Endothelial cell of umbilical vein (primary cell): ENCODE data around the gene HAUS3. TPM values are rescaled to one million over a fixed set of nuclear protein-coding genes. Genes with fewer than 3 reads are reported as not detected.
A peak's percentile ranks its signal among the peaks of the same experiment; 100 is the strongest.

Source experiments
- BruUV-seq: library from RNA; stranded (reverse); fragments of 400-500 nt; replicated peaks from 2 replicates; lab custom pipeline; 2021; lab: Mats Ljungman, UMichigan
- CTCF ChIA-PET: fragments of 300-600, 350-600 bp; sonication (Branson Sonifier 250); formaldehyde crosslinking; loops from one replicate; lab custom pipeline; 2021; ENCODE audit warnings: antibody characterized with exemption, inconsistent platforms; lab: Charles Lee
- POLR2A ChIA-PET: fragments of 300-600, 350-600 bp; sonication (Branson Sonifier 250); formaldehyde crosslinking; loops from one replicate; lab custom pipeline; 2021; ENCODE audit warnings: antibody characterized with exemption, inconsistent platforms; lab: Charles Lee
- DNase-seq: peaks from one replicate; pipeline ENCODE4 v3.0.0-alpha.2; 2011; ENCODE audit warnings: low read depth, low spot score
- FAIRE-seq: peaks from 2 replicates; lab custom pipeline; 2011; peaks lifted over from hg19 to GRCh38; lab: Jason Lieb, UNC
- H2AFZ ChIP-seq: 2 replicates; pipeline ENCODE4 v1.6.0; 2012; ENCODE audit warnings: low read depth, low read length, control low read depth, inconsistent platforms
- H3K27ac ChIP-seq: 2 replicates; pipeline ENCODE4 v1.5.1; 2011; ENCODE audit warnings: low read depth, mild to moderate bottlenecking, control low read depth, low read length, moderate library complexity; ENCODE audit not compliant: insufficient read depth
- H3K27me3 ChIP-seq, 2 experiments: 2 replicates each; pipeline versions ENCODE4 v1.6.0 to v1.6.1; 2011; ENCODE audit warnings: low read length in 2 of 2, mixed read lengths in 1 of 2; ENCODE audit not compliant: control insufficient read depth in 2 of 2, insufficient read depth in 2 of 2
- H3K36me3 ChIP-seq, 2 experiments: 2 replicates in 1 of 2; 3 replicates in 1 of 2; pipeline ENCODE4 v1.5.1; 2011; ENCODE audit warnings: low read length in 2 of 2, mild to moderate bottlenecking in 1 of 2, moderate library complexity in 1 of 2; ENCODE audit not compliant: control insufficient read depth in 2 of 2, insufficient read depth in 2 of 2; ENCODE audit errors: extremely low read depth in 1 of 2
- H3K4me1 ChIP-seq: 3 replicates; pipeline ENCODE4 v1.5.1; 2011; ENCODE audit warnings: mild to moderate bottlenecking, low read length; ENCODE audit not compliant: control insufficient read depth, insufficient read depth; ENCODE audit errors: extremely low read depth
- H3K4me2 ChIP-seq: 2 replicates; pipeline ENCODE4 v1.6.1; 2011; ENCODE audit warnings: low read length, control low read depth, mixed read lengths; ENCODE audit not compliant: insufficient read depth
- H3K4me3 ChIP-seq, 3 experiments: fragments of 200-600 bp in 1 of 3; sonication (generic), shearing (Covaris generic) in 1 of 3; replicated peaks in 1 of 3; 2 replicates each; pipeline ENCODE4 v1.5.1; 2011 to 2016; ENCODE audit warnings: control low read depth in 3 of 3, low read length in 3 of 3, mild to moderate bottlenecking in 2 of 3, inconsistent platforms in 1 of 3, low read depth in 1 of 3, moderate library complexity in 1 of 3; ENCODE audit not compliant: insufficient read depth in 1 of 3
- H3K79me2 ChIP-seq: 2 replicates; pipeline ENCODE4 v1.6.0; 2012; ENCODE audit warnings: low read length, inconsistent platforms; ENCODE audit not compliant: control insufficient read depth, insufficient read depth
- H3K9ac ChIP-seq: replicated peaks from 2 replicates; pipeline ENCODE3; 2011; ENCODE audit warnings: low read length, control low read depth; ENCODE audit not compliant: insufficient read depth; ENCODE audit errors: extremely low read depth
- H3K9me1 ChIP-seq: replicated peaks from 3 replicates; pipeline ENCODE4 v1.6.0; 2011; ENCODE audit warnings: mild to moderate bottlenecking, low read length; ENCODE audit not compliant: control insufficient read depth, insufficient read depth; ENCODE audit errors: extremely low read depth
- H3K9me3 ChIP-seq: replicated peaks from 2 replicates; pipeline ENCODE4 v1.5.1; 2012; ENCODE audit warnings: low read length, inconsistent platforms; ENCODE audit not compliant: control insufficient read depth, insufficient read depth
- H4K20me1 ChIP-seq: replicated peaks from 2 replicates; pipeline ENCODE3; 2011; ENCODE audit warnings: mild to moderate bottlenecking, low read length; ENCODE audit not compliant: control insufficient read depth, insufficient read depth; ENCODE audit errors: extremely low read depth
- EZH2 ChIP-seq: IDR thresholded peaks from 2 replicates; pipeline ENCODE4 v1.6.1; 2012; ENCODE audit warnings: borderline replicate concordance, low read depth, mild to moderate bottlenecking, moderate library complexity, low read length, inconsistent platforms; ENCODE audit not compliant: severe bottlenecking
- FOS ChIP-seq: IDR thresholded peaks from 2 replicates; pipeline ENCODE4 v1.6.1; 2011; ENCODE audit warnings: mild to moderate bottlenecking, low read length, moderate library complexity, borderline replicate concordance; ENCODE audit not compliant: insufficient read depth
- dilution Hi-C: fragments of 300-500 bp; cut with MboI; formaldehyde crosslinking; loops from one replicate; pipeline ENCODE4 v1.15.0; 2019; ENCODE audit warnings: low sequenced_read_pairs; ENCODE audit not compliant: extremely low pct_ligation_motif_present
- intact Hi-C: fragments of 100-400 bp; cut with micrococcal nuclease; formaldehyde crosslinking; loops from one replicate; pipeline ENCODE4 v1.10.0; 2022
- polyA plus RNA-seq, 4 experiments: library from polyadenylated mRNA; depleted of rRNA in 3 of 4; stranded (reverse) in 3 of 4; unstranded in 1 of 4; fragments of >200 nt; gene quantifications; 2 replicates each; pipeline versions ENCODE4 v1.2.1 to v1.2.3, GENCODE V29; 2011 to 2012; ENCODE audit warnings: missing spikeins in 1 of 4
- total RNA-seq: library from RNA; stranded (reverse); gene quantifications from 2 replicates; pipeline ENCODE4 v1.2.3, GENCODE V29; 2021
- TF ChIP-seq, protein P1 (sequence below), 2 donors: IDR thresholded peaks; 1 replicate in 1 of 2; 2 replicates in 1 of 2; pipeline ENCODE4 v1.5.1; 2011; ENCODE audit warnings: low read length in 2 of 2, mild to moderate bottlenecking in 2 of 2, moderate library complexity in 2 of 2, control low read depth in 1 of 2, inconsistent platforms in 1 of 2, low read depth in 1 of 2; ENCODE audit not compliant: insufficient read depth in 1 of 2; ENCODE audit errors: extremely low read depth in 1 of 2

Gene HAUS3
- total and polyA plus RNA-seq, 2 donors (not counting 3 experiments of a cell fraction or from before 2014, with no cell fraction given) = 4.4 to 15.9 TPM

GRCh38 chr4:2284934-2285612 is 43.2 kb upstream of the HAUS3 start:
- DNase-seq = peak; percentile 58
- Histone ChIP-seq H3K9me1 (no peaks in the 10 kb centered on the region), H4K20me1 (no peaks in the 10 kb centered on the region), H3K4me2 (no peak overlapping the region), H3K36me3 (no peaks in the 10 kb centered on the region), H3K4me3 (no peak overlapping the region), H2AFZ (peak overlapping the region; percentile 77), H3K27me3 (no peaks in the 10 kb centered on the region), H3K79me2 (no peaks in the 10 kb centered on the region), H3K9me3 (no peaks in the 10 kb centered on the region), H3K9ac (peak overlapping the region; percentile 13), H3K27ac (peak overlapping the region; percentile 38), H3K4me1 (peaks cover 13% of the 10 kb centered on the region)
- ChIA-PET CTCF (interaction anchor here (0.7 to 1.2 kb wide), 4 partner anchors 14 to 178 kb away, joined by 3 to 6 read pairs (median 3); no protein-coding TSS in a partner anchor), POLR2A (no interaction called here)
- peak; percentile 87 for FAIRE-seq
- BruUV-seq = no TSS peak
- intact Hi-C loops = no loop called here
- dilution Hi-C loops = no loop called here
- TF ChIP-seq, protein P1, sequence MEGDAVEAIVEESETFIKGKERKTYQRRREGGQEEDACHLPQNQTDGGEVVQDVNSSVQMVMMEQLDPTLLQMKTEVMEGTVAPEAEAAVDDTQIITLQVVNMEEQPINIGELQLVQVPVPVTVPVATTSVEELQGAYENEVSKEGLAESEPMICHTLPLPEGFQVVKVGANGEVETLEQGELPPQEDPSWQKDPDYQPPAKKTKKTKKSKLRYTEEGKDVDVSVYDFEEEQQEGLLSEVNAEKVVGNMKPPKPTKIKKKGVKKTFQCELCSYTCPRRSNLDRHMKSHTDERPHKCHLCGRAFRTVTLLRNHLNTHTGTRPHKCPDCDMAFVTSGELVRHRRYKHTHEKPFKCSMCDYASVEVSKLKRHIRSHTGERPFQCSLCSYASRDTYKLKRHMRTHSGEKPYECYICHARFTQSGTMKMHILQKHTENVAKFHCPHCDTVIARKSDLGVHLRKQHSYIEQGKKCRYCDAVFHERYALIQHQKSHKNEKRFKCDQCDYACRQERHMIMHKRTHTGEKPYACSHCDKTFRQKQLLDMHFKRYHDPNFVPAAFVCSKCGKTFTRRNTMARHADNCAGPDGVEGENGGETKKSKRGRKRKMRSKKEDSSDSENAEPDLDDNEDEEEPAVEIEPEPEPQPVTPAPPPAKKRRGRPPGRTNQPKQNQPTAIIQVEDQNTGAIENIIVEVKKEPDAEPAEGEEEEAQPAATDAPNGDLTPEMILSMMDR (IDR thresholded peaks at IDR 0.05; ENCODE audit: extremely low read depth in 1 of 2, insufficient read depth in 1 of 2, low read depth in 1 of 2, low read length in 2 of 2) = no peak
- TF ChIP-seq FOS = peak; percentile 54
- TF ChIP-seq EZH2 = no peak
